ENCODE data around the gene MAP3K12.

MAP3K12 gene

GRCh38 chr12:53532524-53533445 lies 33.5 kb upstream of the MAP3K12 start:
- TF ChIP-seq, protein P1, sequence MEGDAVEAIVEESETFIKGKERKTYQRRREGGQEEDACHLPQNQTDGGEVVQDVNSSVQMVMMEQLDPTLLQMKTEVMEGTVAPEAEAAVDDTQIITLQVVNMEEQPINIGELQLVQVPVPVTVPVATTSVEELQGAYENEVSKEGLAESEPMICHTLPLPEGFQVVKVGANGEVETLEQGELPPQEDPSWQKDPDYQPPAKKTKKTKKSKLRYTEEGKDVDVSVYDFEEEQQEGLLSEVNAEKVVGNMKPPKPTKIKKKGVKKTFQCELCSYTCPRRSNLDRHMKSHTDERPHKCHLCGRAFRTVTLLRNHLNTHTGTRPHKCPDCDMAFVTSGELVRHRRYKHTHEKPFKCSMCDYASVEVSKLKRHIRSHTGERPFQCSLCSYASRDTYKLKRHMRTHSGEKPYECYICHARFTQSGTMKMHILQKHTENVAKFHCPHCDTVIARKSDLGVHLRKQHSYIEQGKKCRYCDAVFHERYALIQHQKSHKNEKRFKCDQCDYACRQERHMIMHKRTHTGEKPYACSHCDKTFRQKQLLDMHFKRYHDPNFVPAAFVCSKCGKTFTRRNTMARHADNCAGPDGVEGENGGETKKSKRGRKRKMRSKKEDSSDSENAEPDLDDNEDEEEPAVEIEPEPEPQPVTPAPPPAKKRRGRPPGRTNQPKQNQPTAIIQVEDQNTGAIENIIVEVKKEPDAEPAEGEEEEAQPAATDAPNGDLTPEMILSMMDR (conservative IDR thresholded peaks at IDR 0.05): no peak
- H3K27ac ChIP-seq: no peak overlapping the region

DNA sequence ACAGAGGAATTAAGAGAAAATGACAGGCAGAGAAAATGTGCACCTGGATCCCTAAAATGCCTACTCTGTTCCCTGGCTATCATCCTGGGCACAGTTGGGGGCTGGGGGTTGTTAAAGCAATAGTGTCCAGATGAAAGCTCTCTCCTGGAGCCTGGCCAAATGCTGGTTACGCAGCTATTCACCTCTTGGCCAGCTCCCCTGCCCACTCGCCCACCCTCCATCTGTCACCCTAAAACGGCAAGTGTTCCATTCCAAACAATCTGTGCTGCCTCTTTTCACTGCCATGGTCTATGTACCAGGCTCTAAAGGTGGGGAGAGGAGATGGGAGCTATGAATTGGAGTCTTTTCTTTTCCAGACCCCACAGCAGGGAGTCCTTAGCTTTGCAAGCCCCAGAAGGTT lies 32.8 kb upstream of the MAP3K12 start:
- no peak overlapping the region for H3K27ac ChIP-seq
- TF ChIP-seq, protein P1 (conservative IDR thresholded peaks at IDR 0.05): no peak

DNA sequence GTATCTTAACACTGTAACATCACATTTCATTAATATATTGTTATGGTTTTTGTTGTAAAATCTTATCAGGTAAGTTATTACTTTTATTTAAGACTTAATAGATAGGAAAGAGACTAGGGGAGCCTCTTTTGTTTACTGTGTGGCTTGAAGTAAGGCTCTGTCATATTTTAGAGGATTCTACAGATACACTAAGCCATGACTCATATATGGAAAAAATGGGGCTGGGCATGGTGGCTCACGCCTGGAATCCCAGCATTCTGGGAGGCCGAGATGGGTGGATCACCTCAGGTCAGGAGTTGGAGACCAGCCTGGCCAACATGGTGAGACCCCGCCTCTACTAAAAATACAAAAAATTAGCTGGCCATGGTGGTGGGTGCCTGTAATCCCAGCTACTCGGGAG lies 31.7 kb upstream of the MAP3K12 start:
- TF ChIP-seq, protein P1 (conservative IDR thresholded peaks at IDR 0.05): no peak
- no peak overlapping the region for H3K27ac ChIP-seq

- TF ChIP-seq, protein P1 (conservative IDR thresholded peaks at IDR 0.05): no peak
- no peak overlapping the region for H3K27ac ChIP-seq
Observed at GRCh38 chr12:53530061-53530460, 30.8 kb upstream of the MAP3K12 start.

- TF ChIP-seq, protein P1 (conservative IDR thresholded peaks at IDR 0.05): no peak
- no peak overlapping the region for H3K27ac ChIP-seq
Observed at GRCh38 chr12:53524476-53524875, 25.2 kb upstream of the MAP3K12 start.

- TF ChIP-seq, protein P1 (conservative IDR thresholded peaks at IDR 0.05): no peak
- no peak overlapping the region for H3K27ac ChIP-seq
Observed at GRCh38 chr12:53523131-53523530, 23.9 kb upstream of the MAP3K12 start.

- TF ChIP-seq, protein P1 (conservative IDR thresholded peaks at IDR 0.05): no peak
- H3K27ac ChIP-seq: no peak overlapping the region
Observed at GRCh38 chr12:53518381-53518780, 19.1 kb upstream of the MAP3K12 start.
